ENCODE results near the gene GDNF.

DNA sequence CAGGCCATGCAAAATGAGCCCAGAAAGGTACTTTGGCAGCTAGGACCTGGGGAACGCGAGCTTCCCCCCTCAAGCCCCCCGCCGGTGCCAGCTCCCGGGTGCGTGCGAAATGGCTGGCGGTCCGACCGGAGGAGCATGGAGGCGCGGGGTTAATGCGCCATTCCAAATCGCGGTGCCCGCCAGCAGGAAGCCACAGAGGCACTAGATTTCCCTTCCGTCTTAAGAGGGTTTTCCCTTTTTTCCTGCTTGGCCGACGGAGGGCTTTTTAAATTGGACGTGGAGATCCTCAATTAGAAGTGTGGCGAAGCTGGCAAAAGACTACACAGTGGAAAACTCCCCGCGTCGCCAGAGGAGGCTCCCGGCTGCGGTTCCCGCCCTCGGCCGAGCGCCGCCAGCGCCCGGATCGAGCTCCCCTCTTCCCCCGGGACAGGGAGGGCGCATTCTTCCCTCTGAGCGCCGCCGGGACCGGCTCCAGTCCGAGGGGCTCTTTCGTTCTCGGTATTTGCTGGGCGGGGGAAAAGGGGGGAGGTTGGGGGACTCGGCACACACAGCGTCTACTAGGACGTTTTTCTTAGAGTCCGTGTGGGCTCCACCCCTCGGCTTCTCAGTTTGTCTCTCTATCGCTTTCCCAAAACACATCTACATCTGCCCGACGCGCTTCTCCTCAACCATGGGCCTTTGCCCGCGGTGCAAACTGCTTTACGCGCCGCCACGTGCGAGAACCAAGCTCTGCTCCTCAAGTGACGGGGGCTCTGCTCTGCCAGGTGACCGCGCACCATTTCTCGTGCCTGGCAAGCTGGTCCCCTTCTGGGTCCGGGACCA lies 3.0 kb downstream of the GDNF start:
- TF ChIP-seq, protein P1, sequence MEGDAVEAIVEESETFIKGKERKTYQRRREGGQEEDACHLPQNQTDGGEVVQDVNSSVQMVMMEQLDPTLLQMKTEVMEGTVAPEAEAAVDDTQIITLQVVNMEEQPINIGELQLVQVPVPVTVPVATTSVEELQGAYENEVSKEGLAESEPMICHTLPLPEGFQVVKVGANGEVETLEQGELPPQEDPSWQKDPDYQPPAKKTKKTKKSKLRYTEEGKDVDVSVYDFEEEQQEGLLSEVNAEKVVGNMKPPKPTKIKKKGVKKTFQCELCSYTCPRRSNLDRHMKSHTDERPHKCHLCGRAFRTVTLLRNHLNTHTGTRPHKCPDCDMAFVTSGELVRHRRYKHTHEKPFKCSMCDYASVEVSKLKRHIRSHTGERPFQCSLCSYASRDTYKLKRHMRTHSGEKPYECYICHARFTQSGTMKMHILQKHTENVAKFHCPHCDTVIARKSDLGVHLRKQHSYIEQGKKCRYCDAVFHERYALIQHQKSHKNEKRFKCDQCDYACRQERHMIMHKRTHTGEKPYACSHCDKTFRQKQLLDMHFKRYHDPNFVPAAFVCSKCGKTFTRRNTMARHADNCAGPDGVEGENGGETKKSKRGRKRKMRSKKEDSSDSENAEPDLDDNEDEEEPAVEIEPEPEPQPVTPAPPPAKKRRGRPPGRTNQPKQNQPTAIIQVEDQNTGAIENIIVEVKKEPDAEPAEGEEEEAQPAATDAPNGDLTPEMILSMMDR (IDR thresholded peaks at IDR 0.05): no peak
- TF ChIP-seq POLR2A (IDR thresholded peaks at IDR 0.05): no peak

Data from body of pancreas (tissue), 4 donors.